GM19372 (cell line): Measurements from ENCODE around the gene CCDC78.
A peak's percentile ranks its signal among the peaks of the same experiment; 100 is the strongest.
"Not testable (repeated sequence)": the region's sequence is repeated elsewhere in the genome, so short reads cannot be mapped to it uniquely, and the experiment has no call there.

Source experiments
- ATAC-seq: cut with Tn5 transposase; IDR thresholded peaks from one replicate; pipeline ENCODE4 v1.9.1; 2021; ENCODE audit warnings: mild to moderate bottlenecking, low read depth, moderate library complexity; ENCODE audit not compliant: unreplicated experiment

CCDC78 gene

DNA sequence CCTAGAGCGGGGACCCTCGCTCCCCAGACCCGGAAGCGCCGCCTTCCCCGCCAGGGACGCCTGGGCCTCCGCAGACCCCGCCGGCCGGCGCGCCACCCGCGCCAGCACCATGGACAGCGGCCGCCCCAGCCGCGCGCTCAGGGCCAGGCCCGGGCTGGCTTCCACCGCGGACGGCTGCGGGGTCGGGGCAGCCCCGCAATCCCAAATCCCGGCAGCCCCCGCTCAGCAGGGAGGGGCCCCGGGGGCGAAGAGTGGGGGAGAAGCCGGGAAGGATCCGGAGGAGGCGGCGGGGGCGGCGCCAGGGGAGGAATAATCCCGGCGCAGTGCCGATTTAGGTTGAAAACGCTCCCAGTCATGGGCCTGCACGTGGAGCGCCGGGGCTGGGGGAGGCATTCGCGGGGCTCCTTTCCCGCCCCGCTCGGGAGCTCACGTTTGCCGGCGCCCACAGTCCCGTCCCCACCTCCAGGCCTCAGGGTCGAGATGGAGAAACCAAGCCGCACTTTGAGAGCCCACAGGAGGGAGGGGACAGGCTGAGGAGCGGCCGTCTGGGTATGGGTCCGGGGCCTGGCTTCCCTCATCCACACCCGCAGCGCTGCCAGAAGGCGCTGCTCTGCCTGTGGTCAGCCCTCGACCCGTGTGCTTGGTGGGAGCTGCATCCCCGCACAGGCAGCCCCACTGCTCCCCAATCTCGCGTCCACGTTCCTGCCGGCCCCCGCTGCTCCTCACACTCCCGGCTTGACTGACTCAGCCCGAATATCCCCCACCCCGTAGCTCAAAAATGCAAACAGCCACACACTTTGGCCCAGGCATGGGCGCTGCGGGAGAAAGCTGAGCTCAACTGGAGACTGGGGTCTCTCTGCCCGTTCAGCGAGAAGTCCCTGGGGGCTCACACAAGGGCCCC lies 25.3 kb downstream of the CCDC78 start:
- ATAC-seq, result no peak

GRCh38 chr16:698911-699671 lies 27.2 kb downstream of the CCDC78 start:
- ATAC-seq, result no peak

- ATAC-seq, result no peak
Measured at GRCh38 chr16:695355-696089, 30.7 kb downstream of the CCDC78 start.

GRCh38 chr16:694863-695354 lies 31.3 kb downstream of the CCDC78 start:
- no peak for ATAC-seq

DNA sequence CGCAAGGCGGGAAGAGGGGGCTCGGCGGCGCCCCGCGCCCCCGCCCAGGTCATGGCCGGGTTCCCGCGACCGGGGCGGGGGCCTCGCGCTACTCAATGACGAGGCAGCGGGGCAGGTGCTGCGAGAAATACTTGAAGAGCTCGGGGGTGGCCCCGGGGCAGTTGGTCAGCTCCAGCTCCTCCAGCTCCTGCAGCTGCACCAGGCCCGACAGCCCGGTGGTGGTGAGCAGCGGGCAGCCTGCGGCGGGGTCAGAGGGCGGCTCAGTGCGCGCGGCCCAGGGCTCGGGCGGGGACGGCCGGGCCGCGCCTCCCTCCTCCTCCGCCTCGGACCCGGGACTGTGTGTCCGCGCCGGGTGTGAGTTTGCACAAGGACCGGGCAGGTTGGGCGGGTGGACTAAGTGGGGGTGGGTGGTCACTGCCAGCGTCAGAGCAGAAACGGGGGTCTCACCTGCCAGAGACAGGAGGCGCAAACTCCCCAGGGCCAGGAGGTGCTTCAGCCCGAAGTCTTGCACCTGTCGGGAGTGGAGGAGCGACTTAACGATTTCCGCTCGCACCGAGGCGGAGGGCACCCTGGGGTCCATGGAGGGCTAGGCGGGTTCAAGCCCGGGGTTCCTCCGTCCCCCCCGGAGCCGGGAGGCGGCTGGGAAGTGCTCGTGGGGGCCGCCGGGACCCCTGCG lies 31.9 kb downstream of the CCDC78 start:
- no peak for ATAC-seq

DNA sequence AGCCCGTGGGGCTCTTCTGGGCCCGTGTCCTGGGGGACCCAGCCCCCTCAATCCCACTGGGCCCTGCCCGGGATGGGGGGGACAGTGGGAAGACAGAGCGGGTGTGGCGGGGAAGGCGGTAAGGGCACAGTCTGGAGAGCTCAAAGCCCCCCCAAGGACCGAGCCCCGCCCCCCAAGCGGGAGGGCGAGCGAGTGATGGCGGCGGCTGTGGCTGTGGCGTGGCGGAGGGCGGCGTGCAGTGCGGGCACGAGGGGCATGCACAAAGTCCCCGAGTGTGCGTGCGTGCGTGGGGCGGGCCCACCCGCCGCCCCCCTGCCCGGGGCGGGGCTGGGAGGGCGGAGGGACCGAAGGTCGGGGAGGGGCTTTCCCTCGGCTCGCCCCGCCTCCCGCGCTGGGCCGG lies 32.5 kb downstream of the CCDC78 start:
- ATAC-seq, result no peak

DNA sequence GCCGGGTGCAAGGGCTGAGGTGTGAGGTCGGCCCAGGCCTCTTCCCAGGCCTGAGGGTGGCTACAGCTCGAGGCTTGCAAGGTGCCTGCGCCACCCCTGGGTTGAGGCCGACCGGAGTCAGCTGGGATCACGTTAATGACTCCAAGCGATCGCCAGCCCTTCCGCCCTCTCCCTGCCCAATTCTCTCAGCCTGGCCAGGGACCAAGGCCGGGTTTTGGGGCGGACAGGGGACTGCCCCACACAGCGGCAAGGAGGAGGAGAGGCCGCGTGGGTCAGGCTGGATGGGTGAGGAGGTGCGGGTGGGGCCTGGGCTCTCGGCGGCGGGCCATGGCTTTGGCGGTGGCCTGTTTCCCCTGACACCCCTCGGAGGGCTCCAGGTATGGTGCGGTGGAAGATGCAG lies 32.9 kb downstream of the CCDC78 start:
- no peak for ATAC-seq

- no peak for ATAC-seq
Measured at GRCh38 chr16:692356-693108, 33.7 kb downstream of the CCDC78 start.

DNA sequence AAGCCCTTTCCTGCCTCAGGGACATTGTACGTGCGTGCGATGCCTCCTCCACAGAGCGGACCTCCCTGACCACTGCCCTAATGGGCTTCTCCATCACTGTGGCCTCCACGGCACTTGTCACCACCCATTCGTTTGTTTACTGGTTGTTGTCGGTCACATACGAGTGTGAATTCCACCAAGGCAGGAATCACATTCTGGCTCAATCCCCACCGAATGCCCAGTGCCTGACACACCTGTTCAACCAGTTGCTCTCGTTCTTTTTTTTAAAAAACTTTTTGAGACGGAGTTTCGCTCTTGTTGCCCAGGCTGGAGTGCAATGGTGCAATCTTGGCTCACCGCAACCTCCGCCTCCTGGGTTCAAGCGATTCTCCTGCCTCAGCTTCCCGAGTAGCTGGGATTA lies 35.0 kb downstream of the CCDC78 start:
- not testable (repeated sequence) for ATAC-seq

- no peak for ATAC-seq
Measured at GRCh38 chr16:689175-689897, 36.9 kb downstream of the CCDC78 start.

- ATAC-seq, result no peak
Measured at GRCh38 chr16:687499-687898, 38.7 kb downstream of the CCDC78 start.

DNA sequence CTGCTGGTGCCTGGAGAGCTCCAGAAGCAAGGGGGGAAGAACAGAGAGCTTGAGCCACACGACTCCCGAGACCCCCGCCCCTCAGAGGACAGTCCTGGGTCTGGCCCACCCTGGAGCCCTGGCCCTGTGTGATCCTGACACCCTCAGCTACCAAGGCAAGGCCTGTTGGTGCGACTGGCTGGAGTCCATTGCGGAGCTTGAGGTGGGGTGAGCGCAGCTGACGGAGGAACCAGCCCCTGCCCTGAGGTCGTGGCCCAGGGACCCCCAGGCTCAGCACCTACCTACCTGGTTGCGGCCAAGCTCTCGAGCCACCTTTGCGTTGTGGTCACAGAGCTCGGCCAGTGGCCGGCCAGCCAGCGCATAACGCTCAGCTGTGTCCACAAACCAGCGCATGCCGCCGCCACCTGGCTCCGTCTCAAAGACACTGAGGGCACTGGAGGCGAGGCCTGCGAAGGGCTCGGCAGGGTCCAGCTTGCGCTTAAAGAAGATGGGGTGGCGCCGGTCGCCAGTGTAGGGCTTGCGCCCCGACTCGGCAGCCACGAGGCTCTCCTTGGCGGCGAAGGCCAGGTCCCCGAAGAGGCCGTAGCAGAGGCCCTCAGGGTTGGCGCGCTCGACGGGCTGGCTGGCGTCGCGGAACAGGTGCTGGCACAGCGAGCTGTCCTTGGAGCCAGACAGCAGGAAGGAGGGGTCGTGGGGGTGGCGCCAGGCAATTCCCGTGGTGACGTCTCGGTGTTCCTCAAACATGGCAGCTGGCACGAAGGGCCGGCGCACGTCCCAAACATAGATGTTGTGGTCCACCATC lies 39.6 kb downstream of the CCDC78 start:
- ATAC-seq, result no peak

- ATAC-seq, result no peak
Measured at GRCh38 chr16:685967-686366, 40.3 kb downstream of the CCDC78 start.

- ATAC-seq, result no peak
Measured at GRCh38 chr16:684961-685696, 41.1 kb downstream of the CCDC78 start.

DNA sequence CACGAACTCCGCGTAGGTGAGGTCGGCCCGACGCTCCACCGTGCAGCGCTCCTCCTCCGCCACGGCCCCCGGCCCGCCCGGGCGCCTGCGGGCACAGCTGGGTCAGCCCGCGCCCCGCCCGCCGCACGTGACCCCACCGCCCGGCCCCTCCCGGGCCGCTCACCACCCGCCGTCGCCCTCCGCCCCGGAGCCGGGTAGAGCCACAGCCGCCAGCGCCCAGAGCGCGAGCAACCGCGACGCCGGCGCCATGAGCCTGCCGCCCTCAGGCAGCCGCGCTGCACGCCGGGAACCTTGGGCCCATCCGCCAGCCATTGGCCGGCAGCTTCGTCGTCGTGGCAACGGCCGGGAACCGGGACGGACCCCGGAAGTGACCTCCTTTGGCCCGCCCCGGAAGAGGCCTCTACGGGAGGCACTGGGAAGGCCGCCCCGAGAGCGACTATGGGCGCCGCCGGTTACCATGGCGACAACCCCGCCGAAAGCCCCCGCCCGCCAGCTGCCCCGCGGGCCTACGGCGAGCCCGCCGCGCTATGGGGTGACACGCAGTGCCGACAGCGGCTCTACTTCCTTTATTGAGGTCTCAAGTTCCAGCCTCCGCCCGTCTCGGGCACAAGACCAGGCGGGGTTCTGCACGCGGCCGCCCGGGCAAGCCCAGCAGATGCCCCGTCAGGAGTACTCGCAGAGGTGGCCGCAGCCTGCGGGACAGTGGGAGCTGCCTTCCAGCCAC lies 42.0 kb downstream of the CCDC78 start, which contains the start of gene JMJD8:
JMJD8 (minus strand) TSS at position 264 of the 724 bp plus-strand sequence; CDS start at position 249, 15 bp downstream.
- peak; percentile 66 for ATAC-seq

GRCh38 chr16:683396-684070 lies 42.7 kb downstream of the CCDC78 start:
- ATAC-seq, result no peak
